Measurements from ENCODE around the gene SLC47A1.

DNA sequence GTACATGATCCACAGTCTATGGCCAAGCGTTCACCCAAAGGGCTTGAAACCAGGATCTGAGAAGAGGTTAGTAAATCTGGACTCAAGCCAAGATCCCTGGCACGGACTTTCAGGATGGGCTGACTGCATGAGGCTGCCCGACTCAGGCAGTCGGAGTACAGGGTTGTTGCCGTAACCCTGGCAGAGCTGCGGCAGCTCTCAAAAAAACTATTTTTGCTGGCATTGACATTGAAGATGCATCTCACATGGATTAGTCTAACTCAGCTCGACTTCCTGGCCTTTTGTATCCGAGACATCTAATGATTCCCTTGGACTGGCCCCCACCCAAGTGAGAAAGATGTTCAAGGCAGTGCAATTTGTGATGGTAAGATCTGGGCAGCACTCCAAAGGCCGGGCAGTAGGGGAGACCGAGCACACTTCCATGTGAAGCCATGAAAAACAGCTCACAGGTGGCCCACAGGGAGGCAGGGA is 6.2 kb downstream of the SLC47A1 start:
- no peak for TF ChIP-seq TAF1 (IDR thresholded peaks at IDR 0.05; ENCODE audit: borderline replicate concordance, low read depth, low read length)
- TF ChIP-seq POLR2AphosphoS5 (IDR thresholded peaks at IDR 0.05; ENCODE audit: low read depth, low read length): no peak
